K562 (cell line): Measurements from ENCODE around the gene SARS1. TPM values are rescaled to one million over a fixed set of nuclear protein-coding genes. Genes with fewer than 3 reads are reported as not detected.

Experiments
- ARID3B ChIP-seq: fragments of 250-450 bp; sonication (Bioruptor Pico); IDR thresholded peaks from 2 replicates; pipeline ENCODE4 v1.4.0; 2020; ENCODE audit warnings: borderline replicate concordance
- ARNT ChIP-seq, 2 experiments: fragments of 450-650 bp; IDR thresholded peaks; 2 replicates each; pipeline ENCODE4 v1.6.1; 2016; ENCODE audit warnings: mild to moderate bottlenecking in 1 of 2
- CHD4 ChIP-seq: fragments of 200-600 bp; sonication (generic); IDR thresholded peaks from 3 replicates; pipeline ENCODE4 v1.6.1; 2012; ENCODE audit warnings: low read depth, mild to moderate bottlenecking, mixed read lengths, low read length, inconsistent platforms; ENCODE audit not compliant: insufficient read depth, insufficient replicate concordance, poor library complexity, severe bottlenecking
- EP300 ChIP-seq: IDR thresholded peaks from 2 replicates; pipeline ENCODE4 v1.6.1; 2012; ENCODE audit warnings: low read length, improper control_type of control experiment
- EWSR1 ChIP-seq: fragments of 450-650 bp; IDR thresholded peaks from 2 replicates; pipeline ENCODE4 v1.6.1; 2018; ENCODE audit warnings: borderline replicate concordance, mild to moderate bottlenecking, low read depth, moderate library complexity; ENCODE audit not compliant: partially characterized antibody
- LCOR ChIP-seq: sonication (generic); formaldehyde crosslinking; IDR thresholded peaks from 2 replicates; pipeline ENCODE4 v1.8.0; 2022; ENCODE audit warnings: mild to moderate bottlenecking, missing genetic modification reagents
- MLX ChIP-seq, 2 experiments: fragments of 450-650 bp in 1 of 2; sonication (generic) in 1 of 2; formaldehyde crosslinking; conservative IDR thresholded peaks; 2 replicates each; pipeline versions ENCODE4 v1.4.0 to v1.8.1; 2020 to 2022; ENCODE audit warnings: mild to moderate bottlenecking in 1 of 2, missing genetic modification reagents in 1 of 2
- NCOR1 ChIP-seq: fragments of 450-650 bp; IDR thresholded peaks from 2 replicates; pipeline ENCODE4 v1.6.1; 2016; ENCODE audit warnings: mild to moderate bottlenecking, moderate library complexity
- PTTG1 ChIP-seq: fragments of 450-650 bp; IDR thresholded peaks from 2 replicates; pipeline ENCODE4 v1.6.1; 2016; ENCODE audit warnings: low read depth, mild to moderate bottlenecking, missing genetic modification characterization, missing compliant biosample characterization
- SMARCC2 ChIP-seq: fragments of 450-650 bp; IDR thresholded peaks from 2 replicates; pipeline ENCODE4 v1.6.1; 2017; ENCODE audit warnings: antibody characterized with exemption, moderate library complexity, mild to moderate bottlenecking, low read depth
- SNAPC5 ChIP-seq: fragments of 250-450 bp; sonication (Bioruptor Pico); IDR thresholded peaks from 2 replicates; pipeline ENCODE4 v1.8.0; 2021; ENCODE audit warnings: moderate library complexity, mild to moderate bottlenecking, inconsistent platforms
- TOE1 ChIP-seq, 2 experiments: fragments of 450-650 bp in 1 of 2; sonication (generic) in 1 of 2; formaldehyde crosslinking in 1 of 2; IDR thresholded peaks; 2 replicates each; pipeline versions ENCODE4 v1.7.1 to v1.8.0; 2016 to 2022; ENCODE audit warnings: borderline replicate concordance in 2 of 2, mild to moderate bottlenecking in 2 of 2, antibody characterized with exemption in 1 of 2, inconsistent platforms in 1 of 2, low read depth in 1 of 2, missing genetic modification reagents in 1 of 2, moderate library complexity in 1 of 2
- ZBTB34 ChIP-seq: fragments of 250-450 bp; sonication (Bioruptor Pico); IDR thresholded peaks from 2 replicates; pipeline ENCODE4 v1.8.0; 2021; ENCODE audit warnings: mild to moderate bottlenecking, moderate library complexity
- ZFP1 ChIP-seq: fragments of 450-650 bp; formaldehyde crosslinking; IDR thresholded peaks from 2 replicates; pipeline ENCODE4 v1.4.0; 2020; ENCODE audit warnings: mild to moderate bottlenecking, mixed read lengths
- ZFP30 ChIP-seq: fragments of 250-450 bp; sonication (Bioruptor Pico); IDR thresholded peaks from 2 replicates; pipeline ENCODE4 v1.8.0; 2022; ENCODE audit warnings: moderate library complexity, mild to moderate bottlenecking, inconsistent platforms, borderline replicate concordance
- ZNF184 ChIP-seq: sonication (generic); formaldehyde crosslinking; IDR thresholded peaks from 2 replicates; pipeline ENCODE4 v1.5.0; 2020; ENCODE audit warnings: missing genetic modification reagents
- polyA plus RNA-seq, 8 experiments: library from polyadenylated mRNA; depleted of rRNA in 4 of 8; stranded (reverse) in 5 of 8; unstranded in 3 of 8; fragments of >200 nt; fragmentation: Nextera tagmentation in 2 of 8; fragmentation: Illumina TruSeq in 1 of 8; extraction: Ambion mirVana in 2 of 8; extraction: Trizol in 1 of 8; gene quantifications; 2 replicates each; pipeline versions ENCODE4 v1.2.1 to v1.2.3, GENCODE V29; 2011 to 2014; ENCODE audit warnings: inconsistent platforms in 1 of 8, missing spikeins in 1 of 8
- total RNA-seq, 7 experiments: library from RNA; depleted of rRNA in 6 of 7; stranded (reverse); fragments of >200 nt in 6 of 7; fragmentation: Illumina TruSeq in 2 of 7; extraction: Trizol in 2 of 7; gene quantifications; 2 replicates each; pipeline versions ENCODE4 v1.2.1 to v1.2.3, GENCODE V29; 2011 to 2021; ENCODE audit warnings: low replicate concordance in 1 of 7

SARS1 gene
- total and polyA plus RNA-seq, 9 of the 15 experiments (the other 6 are each of a cell fraction or from before 2014, with no cell fraction given): 221 to 623 (median 254) TPM

GRCh38 chr1:109282952-109283747 is 69.4 kb downstream of the SARS1 start, which contains the start of gene PSRC1 (continued):
- TF ChIP-seq SMARCC2: peak; percentile 28
- TF ChIP-seq ZFP30: no peak
- TF ChIP-seq ARNT (IDR thresholded peaks at IDR 0.05): 0 out of 4 replicates have a peak, but pooled peaks of 1 of the 2 experiments have one; percentile 4
- TF ChIP-seq ZNF184 (CRISPR knock-in tag): no peak
- TF ChIP-seq LCOR (CRISPR knock-in tag): peak; percentile 68
- peak; percentile 70; the same call in 1 of the 2 replicates for TF ChIP-seq TOE1 (IDR thresholded peaks at IDR 0.05; ENCODE audit: borderline replicate concordance)
- TF ChIP-seq TOE1 (CRISPR knock-in tag; IDR thresholded peaks at IDR 0.05; ENCODE audit: borderline replicate concordance, low read depth): peak; percentile 57; the same call in 1 of the 2 replicates
- no peak for TF ChIP-seq ZBTB34 (CRISPR knock-in tag)
- no peak for TF ChIP-seq ARID3B (CRISPR knock-in tag)
- no peak for TF ChIP-seq EWSR1
- no peak for TF ChIP-seq CHD4
- TF ChIP-seq EP300: no peak; the same call in none of the 2 replicates
- TF ChIP-seq SNAPC5: no peak
- TF ChIP-seq NCOR1: no peak
- no peak for TF ChIP-seq ZFP1 (CRISPR knock-in tag)
- no peak for TF ChIP-seq MLX (CRISPR knock-in tag; conservative IDR thresholded peaks at IDR 0.05)
- no peak for TF ChIP-seq PTTG1 (tag)
